Kidney (tissue), 14 donors: Measurements from ENCODE around the gene BOLA2B. TPM values are rescaled to one million over a fixed set of nuclear protein-coding genes. Genes with fewer than 3 reads are reported as not detected.

Source experiments
- DNase-seq, 5 donors: peaks; one replicate each; pipeline ENCODE4 v3.0.0-alpha.2; 2013 to 2020
- FAIRE-seq: peaks from 2 replicates; lab custom pipeline; 2012; peaks lifted over from hg19 to GRCh38; lab: Jason Lieb, UNC
- H3K27ac ChIP-seq, 2 donors: one replicate each; pipeline ENCODE4 v1.7.0; 2013; ENCODE audit warnings: low read depth in 2 of 2, low read length in 2 of 2, inconsistent platforms in 1 of 2
- H3K27me3 ChIP-seq: one replicate; pipeline ENCODE4 v1.7.1; 2013; ENCODE audit warnings: low read length, inconsistent platforms; ENCODE audit not compliant: control insufficient read depth, insufficient read depth
- H3K36me3 ChIP-seq, 3 donors: one replicate each; pipeline versions ENCODE4 v1.7.0 to v1.7.1; 2013; ENCODE audit warnings: low read length in 3 of 3, control low read depth in 1 of 3, inconsistent platforms in 1 of 3; ENCODE audit not compliant: insufficient read depth in 3 of 3, control insufficient read depth in 2 of 3
- H3K4me1 ChIP-seq, 3 donors: one replicate each; pipeline versions ENCODE4 v1.7.0 to v1.7.1; 2013; ENCODE audit warnings: low read length in 3 of 3, inconsistent platforms in 1 of 3, low read depth in 1 of 3; ENCODE audit not compliant: control insufficient read depth in 2 of 3, insufficient read depth in 2 of 3
- H3K4me3 ChIP-seq, 3 donors: one replicate each; pipeline versions ENCODE4 v1.7.0 to v1.8.1; 2013; ENCODE audit warnings: low read length in 3 of 3, control low read depth in 1 of 3, inconsistent platforms in 1 of 3
- H3K9ac ChIP-seq, 3 donors: one replicate each; pipeline versions ENCODE4 v1.7.0 to v1.7.1; 2013; ENCODE audit warnings: low read length in 3 of 3, control low read depth in 1 of 3, inconsistent platforms in 1 of 3
- H3K9me3 ChIP-seq, 3 donors: one replicate each; pipeline versions ENCODE4 v1.7.0 to v1.7.1; 2013; ENCODE audit warnings: low read length in 3 of 3, control low read depth in 1 of 3, inconsistent platforms in 1 of 3; ENCODE audit not compliant: control insufficient read depth in 2 of 3, insufficient read depth in 1 of 3
- intact Hi-C: fragments of 100-400 bp; cut with DNase I; formaldehyde crosslinking; loops from one replicate; pipeline ENCODE4 v1.11.1; 2022
- polyA plus RNA-seq: library from polyadenylated mRNA; stranded (reverse); fragments of 350-450 nt; fragmentation: Illumina TruSeq; extraction: RNeasy Lipid Tissue Mini Kit (QIAGEN cat#74804); gene quantifications from one replicate; pipeline ENCODE4 v1.2.3, GENCODE V29; 2014; ENCODE audit warnings: low read depth, low replicate concordance; ENCODE audit not compliant: insufficient read depth
- total RNA-seq: library from RNA; stranded (reverse); fragmentation: NEBNext Ultra II Directional; extraction: Animal tissue kit (Norgen Biotek cat#: 25700); gene quantifications from one replicate; pipeline ENCODE4 v1.2.1, GENCODE V29; 2021
- TF ChIP-seq, protein P1 (sequence below): IDR thresholded peaks from 3 replicates; pipeline ENCODE4 v1.5.1; 2012; ENCODE audit warnings: mild to moderate bottlenecking, moderate library complexity, borderline replicate concordance; ENCODE audit not compliant: insufficient read depth; ENCODE audit errors: extremely low read depth
- donor health status: control.
- donor health status: control.
- donor health status: control.
- donor health status: control.
- donor health status: control.
- donor health status: DM: yes; HTN: yes; CAD: no.
- donor health status: Normal renal cell carcinoma (clear cell type).

Gene BOLA2B
- total and polyA plus RNA-seq, 2 donors from 2014 or later = 77.6 to 177 TPM

- H3K36me3 ChIP-seq = no peaks in the 10 kb centered on the region
- H3K27ac ChIP-seq = no peak overlapping the region
- no peak for FAIRE-seq
- DNase-seq = no peak
- TF ChIP-seq, protein P1, sequence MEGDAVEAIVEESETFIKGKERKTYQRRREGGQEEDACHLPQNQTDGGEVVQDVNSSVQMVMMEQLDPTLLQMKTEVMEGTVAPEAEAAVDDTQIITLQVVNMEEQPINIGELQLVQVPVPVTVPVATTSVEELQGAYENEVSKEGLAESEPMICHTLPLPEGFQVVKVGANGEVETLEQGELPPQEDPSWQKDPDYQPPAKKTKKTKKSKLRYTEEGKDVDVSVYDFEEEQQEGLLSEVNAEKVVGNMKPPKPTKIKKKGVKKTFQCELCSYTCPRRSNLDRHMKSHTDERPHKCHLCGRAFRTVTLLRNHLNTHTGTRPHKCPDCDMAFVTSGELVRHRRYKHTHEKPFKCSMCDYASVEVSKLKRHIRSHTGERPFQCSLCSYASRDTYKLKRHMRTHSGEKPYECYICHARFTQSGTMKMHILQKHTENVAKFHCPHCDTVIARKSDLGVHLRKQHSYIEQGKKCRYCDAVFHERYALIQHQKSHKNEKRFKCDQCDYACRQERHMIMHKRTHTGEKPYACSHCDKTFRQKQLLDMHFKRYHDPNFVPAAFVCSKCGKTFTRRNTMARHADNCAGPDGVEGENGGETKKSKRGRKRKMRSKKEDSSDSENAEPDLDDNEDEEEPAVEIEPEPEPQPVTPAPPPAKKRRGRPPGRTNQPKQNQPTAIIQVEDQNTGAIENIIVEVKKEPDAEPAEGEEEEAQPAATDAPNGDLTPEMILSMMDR = no peak
- no peaks in the 10 kb centered on the region for H3K27me3 ChIP-seq
- H3K9me3 ChIP-seq = no peaks in the 10 kb centered on the region
- no peaks in the 10 kb centered on the region for H3K4me1 ChIP-seq
- no peak overlapping the region for H3K4me3 ChIP-seq
- intact Hi-C loops = no loop called here
- H3K9ac ChIP-seq = no peak overlapping the region
These were observed 38.3 kb downstream of the BOLA2B start for GRCh38 chr16:30155188-30155587.

GRCh38 chr16:30152517-30152916, 40.9 kb downstream of the BOLA2B start:
- Histone ChIP-seq H3K4me3 (no peak overlapping the region), H3K9ac (no peak overlapping the region), H3K9me3 (peaks cover 0 to 5% (median 0%) of the 10 kb centered on the region in 3 donors), H3K4me1 (no peaks in the 10 kb centered on the region), H3K27me3 (no peaks in the 10 kb centered on the region), H3K27ac (no peak overlapping the region), H3K36me3 (no peaks in the 10 kb centered on the region)
- FAIRE-seq (no peak), DNase-seq (no peak)
- TF ChIP-seq, protein P1 = no peak
- intact Hi-C loops = no loop called here

DNA sequence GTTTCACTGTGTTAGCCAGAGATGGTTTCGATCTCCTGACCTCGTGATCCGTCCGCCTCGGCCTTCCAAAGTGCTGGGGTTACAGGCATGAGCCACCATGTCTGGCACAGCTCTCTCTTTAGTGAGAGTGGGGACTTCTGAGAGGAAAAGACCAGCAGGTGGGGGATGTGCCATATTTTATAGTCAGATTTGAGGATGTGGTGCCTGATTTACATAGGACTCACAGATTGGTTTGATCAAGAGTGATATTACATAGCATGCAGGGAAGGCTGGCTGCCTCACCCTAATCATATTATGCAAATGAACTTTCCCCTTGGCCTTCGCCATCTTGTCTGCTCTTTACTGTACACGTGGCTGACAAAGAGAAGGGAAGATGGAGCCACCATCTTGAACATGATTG, 42.4 kb downstream of the BOLA2B start:
- Histone ChIP-seq H3K27ac (no peak overlapping the region), H3K36me3 (no peaks in the 10 kb centered on the region), H3K27me3 (no peaks in the 10 kb centered on the region), H3K4me1 (no peaks in the 10 kb centered on the region), H3K4me3 (no peak overlapping the region), H3K9me3 (peaks cover 0 to 5% (median 0%) of the 10 kb centered on the region in 3 donors), H3K9ac (no peak overlapping the region)
- TF ChIP-seq, protein P1 = no peak
- FAIRE-seq (no peak), DNase-seq (no peak)
- intact Hi-C loops = no loop called here

DNA sequence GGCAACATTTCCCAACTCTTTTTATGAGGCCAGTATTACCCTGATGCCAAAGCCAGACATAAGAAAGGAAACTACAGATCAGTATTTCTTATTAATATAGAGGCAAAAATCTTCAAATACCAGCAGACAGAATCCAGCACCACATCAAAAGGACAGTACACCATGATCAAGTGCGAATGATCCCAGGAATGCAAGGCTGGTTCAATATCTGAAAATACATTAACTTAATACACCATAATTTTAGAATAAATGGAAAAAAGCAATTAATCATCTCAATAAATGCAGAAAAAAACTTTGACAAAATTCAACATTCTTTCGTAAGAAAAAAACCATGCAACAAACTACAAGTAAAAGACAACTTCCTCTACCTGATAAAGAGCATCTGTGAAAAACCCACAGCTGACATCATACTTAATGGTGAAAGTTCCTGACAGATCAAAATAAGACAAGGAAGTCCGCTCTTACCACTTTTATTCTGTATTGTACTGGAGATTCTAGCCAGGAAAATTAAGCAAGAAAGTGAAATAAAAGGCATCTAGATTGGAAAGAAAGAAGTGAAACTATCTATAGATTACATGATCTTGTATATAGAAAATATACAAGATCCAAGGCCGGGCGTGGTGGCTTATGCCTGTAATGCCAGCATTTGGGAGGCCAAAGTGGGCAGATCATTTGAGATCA, 44.1 kb downstream of the BOLA2B start:
- H3K4me3 ChIP-seq = no peak overlapping the region
- H3K27ac ChIP-seq = no peak overlapping the region
- no peak for DNase-seq
- no peaks in the 10 kb centered on the region for H3K4me1 ChIP-seq
- no peaks in the 10 kb centered on the region for H3K27me3 ChIP-seq
- intact Hi-C loops = no loop called here
- H3K9ac ChIP-seq = no peak overlapping the region
- H3K36me3 ChIP-seq = no peaks in the 10 kb centered on the region
- FAIRE-seq = no peak
- TF ChIP-seq, protein P1 = no peak
- peaks cover 0 to 5% (median 0%) of the 10 kb centered on the region in 3 donors for H3K9me3 ChIP-seq
